Stimulated activated CD8-positive, alpha-beta memory T cell treated with anti-CD3 and anti-CD28 coated beads, Interleukin-4, amount 100 ng/mL, for 48 hours (primary cell): Measurements from ENCODE around the gene ABCG4.
"Not testable (repeated sequence)": the region's sequence is repeated elsewhere in the genome, so short reads cannot be mapped to it uniquely, and the experiment has no call there.

ENCODE experiments used
- DNase-seq: peaks from one replicate; pipeline ENCODE4 v3.0.0-alpha.2; 2020

Gene ABCG4

DNA sequence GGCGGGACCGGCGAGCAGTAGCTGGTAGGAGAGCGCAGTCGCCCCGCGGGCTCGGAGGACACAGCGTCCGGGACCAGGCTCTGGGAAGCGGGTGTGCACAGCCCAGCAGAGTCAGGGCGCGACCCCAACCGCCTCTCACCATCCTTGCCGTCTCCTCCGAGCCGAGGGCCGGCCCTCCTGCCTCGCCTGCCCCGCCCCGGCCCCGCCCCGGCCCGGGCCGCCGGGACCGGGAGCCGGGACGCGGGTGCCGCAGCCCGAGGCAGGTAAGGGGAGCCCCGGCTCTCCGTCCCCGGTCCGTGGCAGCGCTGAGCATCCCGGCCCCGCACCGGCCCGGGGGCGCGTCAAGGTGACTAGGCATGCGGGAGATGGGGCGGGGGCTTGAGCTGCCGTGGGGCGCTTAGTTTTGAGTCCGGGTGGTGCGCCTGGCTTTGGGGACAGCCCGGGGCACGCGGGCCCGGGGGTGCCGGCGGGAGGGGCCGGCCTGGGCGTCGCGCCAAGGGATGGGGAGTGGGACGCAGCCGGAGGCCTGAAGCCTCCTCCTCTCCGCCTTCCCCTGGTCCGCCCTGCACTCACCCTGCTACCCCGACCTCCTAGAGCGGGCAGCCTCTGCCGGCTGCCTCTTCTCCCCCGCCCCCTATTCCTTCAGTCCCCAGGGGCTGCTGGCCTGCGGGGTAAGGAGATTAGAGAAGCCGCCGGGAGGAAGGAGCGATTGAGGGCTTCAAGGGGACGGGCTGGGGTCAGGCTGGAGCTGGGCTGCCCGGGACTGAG, at the start of gene ABCG4:
ABCG4 (plus strand) TSS at position 35 of the 768 bp plus-strand sequence. CDS start 914 bp downstream, outside the sequence.
- DNase-seq = peak; percentile 47

DNA sequence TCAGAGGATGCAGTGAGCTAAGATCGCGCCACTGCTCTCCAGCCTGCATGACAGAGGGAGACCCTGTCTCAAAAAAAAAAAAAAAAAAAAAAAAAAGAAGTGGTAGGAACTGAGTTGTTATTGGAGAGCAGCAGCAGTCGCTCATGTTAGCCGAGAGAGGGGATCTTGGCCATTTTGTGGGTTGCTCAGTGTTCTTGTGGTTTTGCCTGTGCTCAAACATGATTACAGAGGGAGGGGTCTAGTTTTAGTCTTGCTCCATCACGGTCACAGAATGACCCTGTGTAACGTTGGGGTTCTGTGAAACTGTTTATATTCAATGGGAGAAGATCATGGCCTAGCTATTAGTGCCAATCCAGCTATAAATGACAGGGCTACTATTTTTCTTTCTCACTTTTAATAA, 49.1 kb upstream of the ABCG4 start:
- DNase-seq = no peak

DNA sequence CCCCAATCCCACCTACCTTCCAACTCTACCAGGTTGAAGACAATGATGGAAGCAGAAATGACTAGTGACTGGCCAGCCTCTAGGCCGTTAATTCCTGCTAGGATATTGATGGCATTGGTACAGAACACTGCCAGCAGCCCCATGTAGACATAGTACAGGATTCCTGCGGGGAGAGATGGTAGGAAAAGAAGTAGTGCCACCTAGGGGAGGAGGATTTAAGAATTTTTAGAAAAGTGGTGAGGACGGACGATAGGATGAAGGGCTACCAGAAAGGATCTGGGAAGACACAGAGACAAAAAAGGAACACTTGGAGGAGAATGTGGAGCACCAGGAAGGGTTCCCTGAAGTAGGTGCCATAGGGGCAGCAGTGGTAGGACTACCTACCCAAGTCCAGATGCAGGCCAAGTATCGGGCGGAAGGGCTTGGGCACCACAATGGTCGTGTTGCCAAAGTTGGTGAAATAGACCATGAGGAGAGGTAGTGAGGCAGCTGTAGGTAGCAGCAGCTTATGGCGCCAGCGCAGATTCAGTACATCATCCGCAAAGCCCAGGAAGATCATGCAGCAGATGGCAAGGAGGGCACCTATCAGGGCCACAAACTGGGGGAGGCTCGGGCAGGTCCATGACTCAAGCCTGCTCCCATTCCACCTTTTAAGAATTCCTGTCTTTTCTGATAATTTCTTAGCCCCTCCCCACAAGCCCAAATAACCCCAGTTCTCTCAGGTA, 48.4 kb upstream of the ABCG4 start:
- DNase-seq = no peak

- no peak for DNase-seq
These were observed 47.7 kb upstream of the ABCG4 start for GRCh38 chr11:119100994-119101758.

- peak; percentile 90 for DNase-seq
These were observed 47.0 kb upstream of the ABCG4 start, which contains the start of gene DPAGT1 for GRCh38 chr11:119101759-119102423. TSS of gene DPAGT1 (minus strand) at chr11:119101853. CDS start at chr11:119101655, 198 bp downstream.

- DNase-seq = not testable (repeated sequence)
These were observed 45.6 kb upstream of the ABCG4 start for GRCh38 chr11:119103161-119103664.

DNA sequence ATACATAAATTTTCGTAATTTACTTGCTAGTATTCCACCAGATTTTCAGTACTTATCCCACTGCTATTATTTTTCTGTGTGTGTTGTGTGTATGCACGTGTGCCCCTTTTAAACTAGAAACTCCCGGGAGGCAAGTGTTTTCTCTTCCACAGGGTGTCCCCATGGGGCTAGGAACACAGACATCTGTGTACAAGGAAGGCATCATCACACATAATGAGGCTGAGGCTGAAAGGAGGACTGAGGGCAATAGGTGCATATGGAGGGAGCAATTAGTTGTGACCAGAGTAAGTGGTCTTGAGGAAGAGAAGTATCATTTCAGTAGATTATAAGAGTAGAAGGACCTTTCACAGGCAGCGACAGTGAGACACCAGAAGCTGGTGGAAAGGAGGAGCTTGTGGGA, 45.1 kb upstream of the ABCG4 start:
- no peak for DNase-seq

DNA sequence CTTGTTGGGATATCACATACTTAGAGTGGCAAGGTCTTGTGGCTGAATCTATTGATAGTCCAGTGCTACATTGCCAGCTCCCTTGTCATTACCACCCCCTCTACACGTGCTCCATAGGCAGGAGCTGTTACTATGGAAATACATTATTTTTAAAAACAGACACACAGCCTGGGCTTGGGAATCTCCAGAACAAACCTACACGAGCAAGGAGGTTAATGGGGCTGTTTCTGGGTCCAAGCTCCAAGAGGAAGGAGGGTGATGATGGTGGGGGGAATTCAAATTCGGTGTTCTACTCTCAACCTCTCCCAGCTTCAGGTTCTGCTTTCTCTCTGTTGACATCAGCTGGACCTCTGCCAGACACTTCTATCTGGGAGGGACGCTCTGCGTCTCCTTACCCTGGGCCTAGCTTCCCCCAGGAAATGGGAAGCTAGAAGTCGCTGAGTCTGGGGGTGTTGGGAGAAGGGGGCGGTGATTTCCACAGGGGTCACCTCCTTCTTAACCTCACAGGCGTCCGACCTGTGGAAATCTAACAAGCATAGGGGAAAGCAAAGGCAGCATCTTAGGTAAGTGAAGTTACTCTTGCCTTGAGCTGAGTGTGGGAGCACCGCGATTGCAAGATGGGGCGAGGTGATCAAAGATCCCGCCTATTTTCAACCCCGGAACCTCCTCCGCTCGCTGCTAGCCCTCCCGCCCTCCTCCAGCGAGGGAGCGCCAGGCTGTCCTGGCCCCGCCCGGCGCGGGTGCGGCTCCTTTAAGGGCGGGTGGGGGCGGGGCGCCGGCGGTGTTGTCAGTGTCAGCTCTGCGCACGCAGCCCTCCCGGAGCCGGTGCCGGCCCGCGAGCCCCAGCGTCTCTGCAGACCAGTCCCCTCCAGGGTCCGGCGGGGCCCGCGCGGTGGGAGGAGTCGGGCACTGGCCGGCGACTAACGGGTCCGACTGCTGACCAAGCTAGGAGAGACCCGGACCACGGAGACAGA, 42.0 kb upstream of the ABCG4 start, which contains the start of gene C2CD2L:
C2CD2L (plus strand) TSS at position 781 of the 974 bp plus-strand sequence. CDS start 398 bp downstream, outside the sequence.
- DNase-seq = peak; percentile 90

DNA sequence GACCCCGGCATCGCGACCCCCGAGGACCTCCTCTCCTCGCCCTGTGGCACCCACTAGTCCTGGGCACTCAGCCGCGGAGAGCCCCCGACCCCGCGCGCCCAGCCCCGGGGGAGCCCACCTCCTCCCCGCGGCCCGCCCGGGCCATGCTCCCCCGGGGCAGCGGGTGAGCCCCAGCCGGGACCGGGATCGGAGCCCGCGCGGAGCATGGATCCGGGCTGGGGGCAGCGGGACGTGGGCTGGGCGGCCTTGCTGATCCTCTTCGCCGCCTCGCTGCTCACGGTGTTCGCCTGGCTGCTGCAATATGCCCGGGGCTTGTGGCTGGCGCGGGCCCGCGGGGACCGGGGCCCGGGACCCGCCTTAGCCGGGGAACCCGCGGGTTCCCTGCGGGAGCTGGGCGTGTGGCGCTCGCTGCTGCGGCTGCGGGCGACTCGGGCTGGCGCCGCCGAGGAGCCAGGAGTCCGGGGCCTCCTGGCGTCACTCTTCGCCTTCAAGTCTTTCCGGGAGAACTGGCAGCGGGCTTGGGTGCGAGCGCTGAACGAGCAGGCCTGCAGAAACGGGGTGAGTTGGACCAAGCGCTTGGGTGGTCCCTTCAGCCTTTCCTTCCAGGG, 41.2 kb upstream of the ABCG4 start:
- DNase-seq = no peak

- peak; percentile 49 for DNase-seq
These were observed 40.6 kb upstream of the ABCG4 start for GRCh38 chr11:119108146-119108856.

- no peak for DNase-seq
These were observed 40.0 kb upstream of the ABCG4 start for GRCh38 chr11:119108857-119109221.

- DNase-seq = no peak
These were observed 39.0 kb upstream of the ABCG4 start for GRCh38 chr11:119109843-119110242.

GRCh38 chr11:119110439-119110838, 38.4 kb upstream of the ABCG4 start:
- no peak for DNase-seq

GRCh38 chr11:119111361-119111925, 37.4 kb upstream of the ABCG4 start:
- DNase-seq = no peak

GRCh38 chr11:119112314-119113020, 36.4 kb upstream of the ABCG4 start:
- no peak for DNase-seq

- no peak for DNase-seq
These were observed 35.1 kb upstream of the ABCG4 start for GRCh38 chr11:119113716-119114115.

DNA sequence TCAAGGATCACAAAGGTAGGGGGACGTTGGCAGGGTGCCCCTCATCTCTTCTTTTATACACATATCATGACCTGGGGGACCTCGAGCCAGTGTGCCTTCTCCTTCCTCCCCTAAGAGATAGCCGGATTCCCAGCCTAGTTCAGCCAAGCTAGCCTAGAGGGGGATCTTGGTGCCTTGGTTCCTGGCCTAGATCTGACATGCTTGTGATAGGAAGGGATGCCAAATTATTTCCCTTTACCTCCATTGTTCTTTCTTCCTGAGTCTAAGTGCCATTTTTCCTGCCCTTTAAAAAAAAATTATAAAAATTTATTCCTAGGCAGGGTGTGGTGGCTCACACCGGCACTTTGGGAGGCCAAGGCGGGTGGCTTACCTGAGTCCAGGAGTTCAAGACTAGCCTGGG, 34.5 kb upstream of the ABCG4 start:
- DNase-seq = no peak

GRCh38 chr11:119115484-119116234, 33.2 kb upstream of the ABCG4 start:
- peak; percentile 40 for DNase-seq
